Measurements from ENCODE around the gene CEACAM16.
"Not testable (repeated sequence)": the region's sequence is repeated elsewhere in the genome, so short reads cannot be mapped to it uniquely, and the experiment has no call there.

The CEACAM16 gene

GRCh38 chr19:44708940-44709339, 10.0 kb downstream of the CEACAM16 start:
- Histone ChIP-seq H3K4me1 (ENCODE audit: control insufficient read depth, low read length) (no peaks in the 10 kb centered on the region), H3K4me2 (ENCODE audit: low read length) (no peak overlapping the region), H3K36me3 (ENCODE audit: control insufficient read depth, low read length) (no peaks in the 10 kb centered on the region), H3K27me3 (ENCODE audit: control insufficient read depth, low read length) (no peaks in the 10 kb centered on the region), H3F3A (ENCODE audit: control insufficient read depth, insufficient read depth) (no peaks in the 10 kb centered on the region), H4K20me1 (ENCODE audit: control insufficient read depth, insufficient read depth, low read depth, low read length) (no peaks in the 10 kb centered on the region), H3K79me2 (ENCODE audit: control insufficient read depth, low read length) (no peaks in the 10 kb centered on the region), H3K9me2 (replicated peaks; ENCODE audit: control insufficient read depth, low read length) (no peaks in the 10 kb centered on the region), H3K9me3 (ENCODE audit: control insufficient read depth, insufficient read depth, low read length) (no peaks in the 10 kb centered on the region), H3K4me3 (ENCODE audit: low read length) (no peak overlapping the region), H3K27ac (ENCODE audit: low read depth, low read length) (no peak overlapping the region)
- TF ChIP-seq, protein P1, sequence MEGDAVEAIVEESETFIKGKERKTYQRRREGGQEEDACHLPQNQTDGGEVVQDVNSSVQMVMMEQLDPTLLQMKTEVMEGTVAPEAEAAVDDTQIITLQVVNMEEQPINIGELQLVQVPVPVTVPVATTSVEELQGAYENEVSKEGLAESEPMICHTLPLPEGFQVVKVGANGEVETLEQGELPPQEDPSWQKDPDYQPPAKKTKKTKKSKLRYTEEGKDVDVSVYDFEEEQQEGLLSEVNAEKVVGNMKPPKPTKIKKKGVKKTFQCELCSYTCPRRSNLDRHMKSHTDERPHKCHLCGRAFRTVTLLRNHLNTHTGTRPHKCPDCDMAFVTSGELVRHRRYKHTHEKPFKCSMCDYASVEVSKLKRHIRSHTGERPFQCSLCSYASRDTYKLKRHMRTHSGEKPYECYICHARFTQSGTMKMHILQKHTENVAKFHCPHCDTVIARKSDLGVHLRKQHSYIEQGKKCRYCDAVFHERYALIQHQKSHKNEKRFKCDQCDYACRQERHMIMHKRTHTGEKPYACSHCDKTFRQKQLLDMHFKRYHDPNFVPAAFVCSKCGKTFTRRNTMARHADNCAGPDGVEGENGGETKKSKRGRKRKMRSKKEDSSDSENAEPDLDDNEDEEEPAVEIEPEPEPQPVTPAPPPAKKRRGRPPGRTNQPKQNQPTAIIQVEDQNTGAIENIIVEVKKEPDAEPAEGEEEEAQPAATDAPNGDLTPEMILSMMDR (IDR thresholded peaks at IDR 0.05; ENCODE audit: low read depth, low read length, poor library complexity, severe bottlenecking): no peak
- no peak for TF ChIP-seq EZH2phosphoT487 (IDR thresholded peaks at IDR 0.05; ENCODE audit: borderline replicate concordance, low read length)

DNA sequence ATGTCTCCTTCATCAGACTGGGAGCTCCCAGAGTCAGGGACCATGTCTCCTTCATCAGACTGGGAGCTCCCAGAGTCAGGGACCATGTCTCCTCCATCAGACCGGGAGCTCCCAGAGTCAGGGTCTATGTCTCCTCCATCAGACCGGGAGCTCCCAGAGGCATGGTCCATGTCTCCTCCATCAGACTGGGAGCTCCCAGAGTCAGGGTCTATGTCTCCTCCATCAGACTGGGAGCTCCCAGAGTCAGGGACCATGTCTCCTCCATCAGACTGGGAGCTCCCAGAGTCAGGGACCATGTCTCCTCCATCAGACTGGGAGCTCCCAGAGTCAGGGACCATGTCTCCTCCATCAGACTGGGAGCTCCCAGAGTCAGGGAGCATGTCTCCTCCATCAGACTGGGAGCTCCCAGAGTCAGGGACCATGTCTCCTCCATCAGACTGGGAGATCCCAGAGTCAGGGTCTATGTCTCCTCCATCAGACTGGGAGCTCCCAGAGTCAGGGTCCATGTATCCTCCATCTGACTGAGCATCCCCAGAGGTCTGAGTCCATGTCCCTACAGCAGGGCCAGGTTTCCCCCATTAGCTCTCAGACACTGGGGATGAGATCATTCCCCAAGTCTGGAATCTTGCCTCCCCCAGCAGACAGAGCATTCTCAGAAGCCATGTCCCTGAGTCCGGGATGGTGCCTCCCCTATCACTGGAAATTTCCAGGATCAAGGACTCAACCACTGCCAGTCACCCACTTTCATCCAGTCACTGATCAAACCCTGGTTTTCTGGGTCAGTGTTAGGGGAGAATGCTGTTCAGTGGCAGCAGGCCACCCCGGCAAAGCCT, 10.7 kb downstream of the CEACAM16 start:
- H3F3A ChIP-seq (ENCODE audit: control insufficient read depth, insufficient read depth); H3K4me1 ChIP-seq (ENCODE audit: control insufficient read depth, low read length); H4K20me1 ChIP-seq (ENCODE audit: control insufficient read depth, insufficient read depth, low read depth, low read length); H3K79me2 ChIP-seq (ENCODE audit: control insufficient read depth, low read length); H3K9me3 ChIP-seq (ENCODE audit: control insufficient read depth, insufficient read depth, low read length); H3K4me3 ChIP-seq (ENCODE audit: low read length); H3K27me3 ChIP-seq (ENCODE audit: control insufficient read depth, low read length); H3K9me2 ChIP-seq (replicated peaks; ENCODE audit: control insufficient read depth, low read length); H3K36me3 ChIP-seq (ENCODE audit: control insufficient read depth, low read length); H3K4me2 ChIP-seq (ENCODE audit: low read length); H3K27ac ChIP-seq (ENCODE audit: low read depth, low read length): not testable (repeated sequence)

DNA sequence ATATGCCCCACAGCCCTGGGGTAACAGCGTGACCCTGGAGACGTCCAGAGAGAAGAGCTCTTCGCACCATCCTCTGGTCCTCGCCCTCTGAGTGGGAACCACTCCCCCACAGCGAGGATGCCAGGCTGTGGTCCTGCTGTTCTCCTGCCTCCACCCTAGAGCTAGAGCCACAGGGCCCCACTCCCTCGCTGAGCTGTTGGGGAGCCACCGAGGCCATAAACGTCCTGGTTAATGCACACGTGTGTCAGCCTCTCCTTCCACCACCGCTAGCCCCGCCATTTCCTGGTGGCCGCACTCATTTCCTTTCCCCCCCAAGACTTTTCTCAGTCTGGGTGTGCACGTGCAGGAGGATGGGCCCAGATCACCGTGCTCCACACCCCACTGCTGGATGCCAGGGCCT, 11.5 kb downstream of the CEACAM16 start:
- Histone ChIP-seq H3K9me3 (ENCODE audit: control insufficient read depth, insufficient read depth, low read length) (no peaks in the 10 kb centered on the region), H3K4me2 (ENCODE audit: low read length) (no peak overlapping the region), H3K9me2 (replicated peaks; ENCODE audit: control insufficient read depth, low read length) (no peaks in the 10 kb centered on the region), H3K36me3 (ENCODE audit: control insufficient read depth, low read length) (no peaks in the 10 kb centered on the region), H3K79me2 (ENCODE audit: control insufficient read depth, low read length) (no peaks in the 10 kb centered on the region), H3K4me3 (ENCODE audit: low read length) (no peak overlapping the region), H4K20me1 (ENCODE audit: control insufficient read depth, insufficient read depth, low read depth, low read length) (no peaks in the 10 kb centered on the region), H3K4me1 (ENCODE audit: control insufficient read depth, low read length) (no peaks in the 10 kb centered on the region), H3F3A (ENCODE audit: control insufficient read depth, insufficient read depth) (no peaks in the 10 kb centered on the region), H3K27ac (ENCODE audit: low read depth, low read length) (no peak overlapping the region), H3K27me3 (ENCODE audit: control insufficient read depth, low read length) (no peaks in the 10 kb centered on the region)
- TF ChIP-seq, protein P1 (IDR thresholded peaks at IDR 0.05; ENCODE audit: low read depth, low read length, poor library complexity, severe bottlenecking): no peak
- TF ChIP-seq EZH2phosphoT487 (IDR thresholded peaks at IDR 0.05; ENCODE audit: borderline replicate concordance, low read length): no peak

DNA sequence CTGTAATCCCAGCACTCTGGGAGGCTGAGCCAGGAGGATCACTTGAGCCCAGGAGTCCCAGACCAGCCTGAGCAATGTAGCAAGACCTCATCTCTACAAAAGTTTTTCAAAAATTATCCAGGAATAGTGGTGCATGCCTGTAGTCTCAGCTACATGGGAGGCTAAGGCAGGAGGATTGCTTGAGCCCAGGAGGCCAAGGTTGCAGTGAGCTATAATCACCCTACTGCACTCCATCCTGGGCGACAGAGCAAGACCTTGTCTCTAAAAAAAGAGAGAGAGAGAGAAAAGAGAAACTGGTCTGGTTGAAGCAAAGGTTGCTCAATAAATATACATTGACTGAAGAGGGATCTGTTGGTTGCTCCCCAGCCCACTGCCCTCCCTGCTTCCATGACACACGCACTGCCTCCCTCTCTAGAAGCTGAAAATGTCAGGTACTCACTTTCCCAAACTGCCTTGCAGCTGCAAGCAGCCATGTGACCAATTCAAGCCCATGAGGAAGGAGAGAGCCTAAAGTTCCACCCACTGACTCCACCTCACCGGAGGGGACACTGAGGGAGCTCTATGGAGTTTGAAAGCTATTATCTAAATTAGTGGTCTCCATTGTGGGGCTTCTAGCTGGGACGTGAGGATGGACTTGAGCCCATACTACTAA, 14.0 kb downstream of the CEACAM16 start:
- Histone ChIP-seq H3F3A (ENCODE audit: control insufficient read depth, insufficient read depth) (no peaks in the 10 kb centered on the region), H3K4me2 (ENCODE audit: low read length) (no peak overlapping the region), H3K27me3 (ENCODE audit: control insufficient read depth, low read length) (no peaks in the 10 kb centered on the region), H3K4me1 (ENCODE audit: control insufficient read depth, low read length) (no peaks in the 10 kb centered on the region), H3K9me3 (ENCODE audit: control insufficient read depth, insufficient read depth, low read length) (no peaks in the 10 kb centered on the region), H3K79me2 (ENCODE audit: control insufficient read depth, low read length) (no peaks in the 10 kb centered on the region), H3K9me2 (replicated peaks; ENCODE audit: control insufficient read depth, low read length) (no peaks in the 10 kb centered on the region), H4K20me1 (ENCODE audit: control insufficient read depth, insufficient read depth, low read depth, low read length) (no peaks in the 10 kb centered on the region), H3K36me3 (ENCODE audit: control insufficient read depth, low read length) (no peaks in the 10 kb centered on the region), H3K4me3 (ENCODE audit: low read length) (no peak overlapping the region), H3K27ac (ENCODE audit: low read depth, low read length) (no peak overlapping the region)
- TF ChIP-seq, protein P1 (IDR thresholded peaks at IDR 0.05; ENCODE audit: low read depth, low read length, poor library complexity, severe bottlenecking): no peak
- TF ChIP-seq EZH2phosphoT487 (IDR thresholded peaks at IDR 0.05; ENCODE audit: borderline replicate concordance, low read length): no peak
